ENCODE data around the gene ANKMY1. TPM values are rescaled to one million over a fixed set of nuclear protein-coding genes. Genes with fewer than 3 reads are reported as not detected.
"Not testable (repeated sequence)": the region's sequence is repeated elsewhere in the genome, so short reads cannot be mapped to it uniquely, and the experiment has no call there.

ANKMY1 gene
- polyA plus RNA-seq, 4 donors, result 9.6 to 14.5 (median 10.9) TPM

DNA sequence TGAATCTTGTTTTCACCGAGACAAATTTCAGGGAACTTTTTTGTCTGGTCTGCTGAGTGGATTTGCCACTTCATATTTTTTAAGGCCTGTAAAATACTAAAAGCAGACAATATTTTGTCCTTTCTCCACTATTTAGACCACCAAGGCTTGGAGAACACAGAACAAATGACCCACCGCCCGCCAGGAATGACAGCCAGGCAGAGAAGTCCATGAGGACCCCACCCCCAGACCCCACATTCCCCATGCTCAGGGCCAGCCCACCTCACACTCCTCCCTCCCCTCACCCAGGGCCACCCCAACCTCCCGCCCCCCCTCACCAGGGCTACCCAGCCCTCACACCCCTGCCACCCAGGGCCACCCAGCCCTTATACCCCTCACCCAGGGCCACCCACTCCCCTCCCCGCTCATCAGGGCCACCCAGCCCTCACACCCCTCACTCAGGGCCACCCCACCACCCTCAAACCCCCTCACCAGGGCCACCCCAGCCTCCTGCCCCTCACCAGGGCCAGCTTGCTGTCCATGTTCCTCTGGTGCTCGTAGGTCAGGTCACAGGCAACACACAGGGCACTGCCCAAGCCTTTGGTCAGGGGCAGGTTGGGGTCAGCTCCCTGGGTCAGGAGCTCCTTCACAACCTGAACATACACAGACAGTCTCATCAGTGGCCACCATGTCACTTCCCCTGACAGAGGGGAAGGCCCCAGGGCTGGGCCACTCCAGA, 50.6 kb downstream of the ANKMY1 start:
- no peak for DNase-seq (ENCODE audit: low read depth in 4 of 4, low spot score in 3 of 4)

DNA sequence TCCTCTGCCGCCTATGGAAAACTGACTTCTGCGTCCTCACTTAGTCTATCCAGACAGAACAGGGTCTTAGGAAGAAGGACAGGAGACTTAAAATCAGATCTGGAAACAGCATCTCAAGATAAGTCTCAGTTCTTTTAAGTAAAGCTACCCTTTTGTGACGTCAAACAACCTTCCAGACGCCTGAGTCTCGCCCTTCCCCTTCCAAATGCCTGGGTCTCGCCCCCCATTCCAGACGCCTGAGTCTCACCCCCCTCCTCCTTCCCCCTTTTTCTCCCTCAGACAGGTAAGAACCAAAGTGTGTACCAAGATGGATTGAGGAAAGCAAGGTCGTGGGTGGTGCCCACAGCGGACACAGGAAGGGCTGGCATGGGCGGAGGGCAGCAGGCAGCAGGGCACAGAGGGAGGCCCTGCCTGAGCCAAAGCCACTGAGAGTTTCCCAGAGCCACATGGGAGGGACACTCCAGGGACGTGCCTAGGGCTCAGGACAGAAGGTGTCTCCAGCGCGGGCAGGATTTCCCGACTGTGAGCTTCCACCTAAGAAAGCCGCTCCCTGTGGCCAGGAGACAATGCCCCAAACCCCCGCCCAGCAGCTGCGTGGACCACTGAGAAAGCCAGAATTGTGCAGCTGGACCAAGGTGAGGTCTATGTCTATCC, 51.3 kb downstream of the ANKMY1 start:
- DNase-seq (ENCODE audit: low read depth in 4 of 4, low spot score in 3 of 4), result no peak

DNA sequence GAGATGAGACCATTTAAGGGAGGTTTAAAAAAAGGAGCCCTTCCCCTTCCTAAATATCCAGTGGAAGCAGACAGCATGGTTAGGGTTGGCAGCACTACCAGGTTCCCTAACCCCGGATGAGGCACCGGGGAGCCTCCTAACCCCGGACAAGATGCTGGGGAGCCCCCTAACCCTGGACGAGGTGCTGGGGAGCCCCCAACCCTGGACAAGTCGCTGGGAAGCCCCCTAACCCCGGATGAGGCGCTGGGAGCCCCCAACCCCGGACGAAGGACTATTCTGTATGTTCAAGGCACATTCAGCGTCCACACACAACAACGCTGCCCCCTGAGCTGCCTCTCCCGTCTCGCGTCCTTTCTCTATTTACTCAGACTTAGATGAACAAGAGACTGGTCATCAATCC, 51.9 kb downstream of the ANKMY1 start:
- no peak for DNase-seq (ENCODE audit: low read depth in 4 of 4, low spot score in 3 of 4)

DNA sequence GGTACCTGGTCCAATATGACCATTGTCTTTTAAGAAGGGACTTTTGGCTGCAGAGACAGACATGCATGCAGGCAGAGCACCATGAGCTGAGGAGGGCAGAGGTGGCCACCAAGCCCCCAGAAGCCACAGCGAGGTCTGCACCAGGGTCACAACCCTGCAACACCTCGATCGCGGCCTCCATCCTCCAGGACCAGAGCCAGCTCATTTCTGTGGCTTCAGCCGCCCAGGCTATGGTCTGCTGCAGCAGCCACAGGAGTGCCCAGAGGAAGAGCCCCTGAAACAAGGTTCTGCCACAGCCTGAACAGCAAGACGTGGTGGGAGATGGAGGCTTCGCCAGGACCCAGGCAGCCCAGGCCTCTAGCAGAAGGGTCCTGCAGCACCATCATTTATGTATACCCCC, 53.9 kb downstream of the ANKMY1 start:
- DNase-seq (ENCODE audit: low read depth in 4 of 4, low spot score in 3 of 4), result no peak

DNA sequence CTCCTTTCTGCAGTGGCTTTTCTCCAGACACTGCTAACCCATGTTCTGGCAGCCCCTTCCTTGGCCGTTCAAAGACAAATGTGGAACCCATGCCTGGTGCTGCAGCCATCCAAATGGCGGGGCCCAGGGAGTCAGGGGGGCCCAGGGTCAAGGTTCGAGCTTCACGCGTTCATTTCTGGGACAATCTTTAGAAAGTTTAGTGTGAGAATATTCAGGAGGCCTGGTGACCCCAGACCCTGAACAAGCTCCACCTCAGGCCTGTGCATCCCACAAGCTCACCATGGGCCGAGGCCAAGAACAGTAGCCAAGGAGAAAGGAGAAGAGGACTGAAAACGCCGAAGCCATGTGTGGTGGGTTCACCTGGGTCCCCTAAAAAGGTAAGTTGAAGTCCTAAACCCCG, 54.4 kb downstream of the ANKMY1 start:
- DNase-seq (ENCODE audit: low read depth in 4 of 4, low spot score in 3 of 4), result no peak

DNA sequence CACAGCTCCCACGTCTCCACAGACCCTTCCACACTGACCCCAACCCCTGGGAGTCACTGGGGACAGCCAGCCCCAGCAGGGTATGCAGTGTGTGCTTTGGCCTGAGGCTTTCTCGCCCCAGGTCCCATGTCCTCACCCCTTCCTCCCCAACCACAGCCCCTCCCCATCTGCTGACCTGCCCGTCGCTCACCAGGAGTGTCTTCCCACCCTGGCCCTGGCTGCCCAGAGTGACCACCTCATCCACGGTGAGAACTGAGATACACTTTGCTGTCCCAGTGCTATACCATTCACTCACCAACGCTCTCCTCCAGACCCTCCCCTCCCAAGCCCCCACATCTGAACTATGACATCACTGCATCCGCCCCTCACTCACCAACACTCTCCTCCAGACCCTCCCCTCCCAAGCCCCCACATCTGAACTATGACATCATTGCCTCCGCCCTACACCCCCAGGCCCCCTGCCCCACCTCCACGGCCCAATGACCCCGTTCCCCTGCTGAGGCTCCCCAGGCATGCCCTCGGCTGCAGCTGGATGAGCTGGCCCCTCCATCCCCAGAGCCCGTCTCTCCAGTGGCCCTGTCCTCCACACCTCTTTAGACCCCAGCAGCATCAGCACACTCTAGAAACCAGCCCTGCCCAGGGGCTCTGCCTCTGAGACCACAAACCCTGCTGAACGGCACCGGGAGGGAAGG, 55.2 kb downstream of the ANKMY1 start:
- no peak for DNase-seq (ENCODE audit: low read depth in 4 of 4, low spot score in 3 of 4)

DNA sequence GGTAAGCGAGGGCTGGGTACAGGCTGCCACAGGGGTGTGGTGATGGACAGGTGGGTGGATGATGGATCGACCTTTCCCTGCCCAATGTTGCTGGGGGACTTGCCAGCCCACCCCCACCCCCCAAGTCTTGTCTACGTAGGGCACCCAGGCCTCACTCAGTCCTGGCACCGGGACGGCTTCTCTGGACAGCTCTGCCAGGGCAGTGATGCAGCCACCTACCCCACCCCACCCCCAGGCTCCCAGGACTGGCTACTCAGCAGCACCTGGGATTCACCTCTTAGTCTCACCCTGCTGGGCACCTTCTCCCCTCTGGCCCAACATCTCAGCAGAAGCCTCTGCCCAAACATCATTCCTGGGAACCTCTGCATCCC, 55.7 kb downstream of the ANKMY1 start:
- DNase-seq (ENCODE audit: low read depth in 4 of 4, low spot score in 3 of 4), result no peak

DNA sequence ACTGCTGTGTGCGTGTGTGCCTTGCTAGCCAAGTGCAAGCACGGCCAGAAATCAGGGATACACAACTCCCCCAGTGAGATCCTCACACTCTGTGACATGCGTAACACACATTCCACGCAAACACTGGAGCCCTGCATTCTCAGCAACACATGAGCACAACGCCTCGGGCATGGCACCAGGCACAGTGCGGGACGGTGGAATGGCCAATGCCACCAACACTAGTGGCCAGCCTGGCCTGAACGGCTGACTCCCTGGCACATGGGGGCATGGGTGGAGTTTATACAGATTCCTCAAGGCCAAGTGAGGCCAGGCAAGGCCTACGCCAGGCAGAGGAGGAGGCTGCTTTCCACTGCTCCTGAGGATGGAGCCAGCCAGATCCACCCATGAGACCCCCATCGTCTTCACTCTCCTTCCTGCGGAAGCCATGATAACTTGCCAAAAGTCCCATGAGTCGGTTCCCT, 56.2 kb downstream of the ANKMY1 start:
- DNase-seq (ENCODE audit: low read depth in 4 of 4, low spot score in 3 of 4), result no peak

DNA sequence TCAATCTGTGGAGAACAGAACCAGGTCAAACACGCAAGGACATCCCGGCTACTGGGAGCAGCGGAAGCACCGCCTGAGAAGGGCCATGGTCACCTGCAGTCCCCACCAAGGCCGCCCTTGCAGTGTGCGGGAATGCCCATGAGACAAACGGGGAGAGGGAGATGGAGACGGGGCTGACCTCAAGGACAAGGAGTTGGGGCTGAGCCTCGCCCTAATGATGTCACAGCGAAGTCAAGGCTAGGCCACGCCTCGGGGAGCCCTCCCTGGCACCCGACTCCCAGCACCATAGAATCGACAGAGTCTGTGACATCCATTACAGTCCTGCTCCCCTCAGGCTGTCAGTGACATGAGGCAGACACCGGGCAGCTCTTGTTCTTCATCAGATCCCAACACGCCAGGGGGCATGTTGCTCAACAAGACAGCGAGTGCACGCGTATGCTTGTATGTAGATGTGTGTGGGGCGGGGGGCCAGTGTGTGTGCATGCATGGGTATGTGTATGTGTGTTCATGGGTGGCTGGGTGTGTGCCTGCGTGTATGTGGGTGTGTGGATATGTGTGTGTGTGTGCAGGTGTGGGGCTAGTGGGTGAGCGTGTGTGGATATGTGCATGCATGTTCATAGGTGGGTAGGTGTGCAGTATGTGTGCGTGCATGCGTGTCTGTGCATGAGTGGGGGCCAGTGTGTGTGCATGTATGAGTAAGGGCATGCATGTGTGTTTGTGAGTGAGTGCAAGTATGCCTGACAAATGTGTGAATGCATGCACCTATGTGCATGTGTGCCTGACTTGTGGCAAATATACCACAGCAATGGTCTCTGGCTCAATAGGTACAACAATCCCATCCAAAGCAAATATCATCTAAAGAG, 57.0 kb downstream of the ANKMY1 start:
- no peak for DNase-seq (ENCODE audit: low read depth in 4 of 4, low spot score in 3 of 4)

DNA sequence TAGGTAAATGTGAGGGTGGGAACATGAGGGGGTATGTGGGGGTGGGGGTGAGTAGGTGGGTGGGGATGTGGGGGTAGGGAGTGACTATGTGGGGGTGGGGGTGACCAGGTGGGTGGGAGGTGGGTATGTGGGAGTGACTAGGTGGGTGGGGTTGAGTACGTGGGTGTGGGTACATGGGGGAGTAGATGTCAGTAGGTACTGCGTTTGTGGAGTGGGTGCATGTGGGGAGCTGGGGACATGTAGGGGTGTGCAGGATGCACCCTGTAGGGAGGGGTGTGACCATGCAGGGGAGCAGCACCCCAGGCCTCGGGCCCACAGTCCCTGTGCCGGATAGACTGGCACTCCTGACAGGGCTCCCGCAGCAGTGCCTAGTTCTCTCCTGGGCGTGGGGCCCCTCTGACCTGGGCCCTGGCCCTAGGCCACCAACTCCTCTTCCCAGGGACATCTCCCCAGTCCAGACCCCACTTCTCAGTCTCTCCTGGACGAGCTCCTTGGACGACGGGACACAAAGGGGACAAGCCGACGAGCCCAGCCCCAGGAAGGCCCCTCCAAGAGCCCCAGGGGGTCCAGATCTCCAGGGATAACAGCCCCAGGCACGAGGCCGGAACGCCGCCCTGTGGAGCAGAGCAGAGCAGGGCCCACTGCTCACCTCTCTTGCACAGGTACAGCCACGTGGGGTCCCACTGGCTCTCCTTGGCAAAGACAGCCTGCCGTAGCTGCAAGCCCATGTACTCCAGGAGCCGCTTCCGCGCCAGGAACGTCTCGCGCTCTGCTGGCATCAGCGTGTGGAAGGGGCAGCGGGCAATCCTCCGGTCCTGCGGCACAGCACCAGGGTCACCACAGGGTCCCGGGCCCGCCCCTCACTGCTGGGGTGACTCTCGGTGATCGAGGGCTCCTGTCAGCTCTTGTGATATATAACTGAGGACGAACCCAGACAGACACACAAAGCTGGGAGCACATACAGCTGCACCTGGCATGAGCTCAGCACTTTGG, 58.2 kb downstream of the ANKMY1 start:
- DNase-seq (ENCODE audit: low read depth in 4 of 4, low spot score in 3 of 4), result no peak

DNA sequence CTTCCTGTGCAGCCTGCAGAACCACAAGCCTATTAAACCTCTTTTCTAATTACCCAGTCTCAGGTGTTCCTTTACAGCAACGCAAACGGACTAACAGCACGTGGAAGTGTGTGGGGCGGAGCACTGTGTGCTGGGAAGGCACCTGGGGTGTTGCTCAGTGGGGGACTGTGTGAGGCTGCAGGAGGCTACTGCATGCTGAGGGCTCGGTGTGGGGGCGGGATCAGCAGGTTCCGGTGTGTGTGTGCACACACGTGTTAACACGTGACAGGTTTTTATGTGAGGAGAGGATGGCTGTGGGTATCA, 58.9 kb downstream of the ANKMY1 start:
- no peak for DNase-seq (ENCODE audit: low read depth in 4 of 4, low spot score in 3 of 4)

DNA sequence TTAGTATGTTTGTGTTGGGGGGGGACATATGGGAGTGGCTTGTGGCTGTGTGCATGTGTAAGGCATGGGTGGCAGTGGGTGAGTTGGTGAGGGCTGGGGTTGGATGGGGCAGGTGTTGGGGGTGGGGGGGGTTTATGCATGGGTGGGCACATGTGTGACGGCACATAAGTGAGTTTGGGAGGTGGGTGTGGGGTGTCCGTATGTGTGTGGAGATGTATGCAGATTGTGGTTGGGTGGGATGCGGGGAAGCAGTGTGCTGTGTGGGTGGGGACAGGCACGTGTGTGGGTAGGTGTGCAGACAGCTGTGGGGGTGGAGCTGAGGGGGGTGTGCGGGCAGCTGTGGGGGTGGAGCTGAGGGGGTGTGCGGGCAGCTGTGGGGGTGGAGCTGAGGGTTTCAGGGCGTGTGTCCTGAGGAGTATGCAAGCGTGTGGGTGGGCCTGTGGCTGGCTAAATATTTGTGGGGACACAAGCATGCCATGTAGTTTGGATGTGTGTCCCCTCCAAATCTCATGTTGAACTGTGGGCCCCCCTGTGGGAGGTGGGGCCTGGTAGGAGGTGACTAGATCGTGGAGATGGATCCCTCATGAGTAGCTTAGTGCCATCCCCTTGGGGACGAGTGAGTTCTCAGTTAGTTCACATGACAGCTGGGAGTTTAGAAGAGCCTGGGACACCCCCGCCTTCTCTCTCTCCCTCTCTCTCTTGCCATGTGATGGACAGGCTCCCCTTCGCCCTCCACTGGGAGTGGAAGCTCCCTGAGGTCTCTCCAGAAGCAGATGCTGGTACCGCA, 59.4 kb downstream of the ANKMY1 start:
- DNase-seq (ENCODE audit: low read depth in 4 of 4, low spot score in 3 of 4), result no peak

DNA sequence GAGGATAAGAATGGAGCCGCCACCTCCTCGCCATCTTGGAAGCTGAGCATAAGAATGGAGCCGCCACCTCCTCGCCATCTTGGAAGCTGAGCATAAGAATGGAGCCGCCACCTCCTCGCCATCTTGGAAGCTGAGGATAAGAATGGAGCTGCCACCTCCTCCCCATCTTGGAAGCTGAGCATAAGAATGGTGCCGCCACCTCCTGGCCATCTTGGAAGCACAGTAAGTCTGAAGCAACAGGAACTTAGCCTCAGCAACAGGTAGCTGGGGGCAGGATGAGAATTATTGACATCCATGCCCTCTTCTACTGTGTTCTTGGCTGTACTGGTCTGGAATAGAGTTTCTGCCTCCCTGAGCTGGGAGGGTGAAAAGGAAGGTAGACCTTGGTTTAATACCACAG, 60.7 kb downstream of the ANKMY1 start:
- DNase-seq (ENCODE audit: low read depth in 4 of 4, low spot score in 3 of 4), result not testable (repeated sequence)

DNA sequence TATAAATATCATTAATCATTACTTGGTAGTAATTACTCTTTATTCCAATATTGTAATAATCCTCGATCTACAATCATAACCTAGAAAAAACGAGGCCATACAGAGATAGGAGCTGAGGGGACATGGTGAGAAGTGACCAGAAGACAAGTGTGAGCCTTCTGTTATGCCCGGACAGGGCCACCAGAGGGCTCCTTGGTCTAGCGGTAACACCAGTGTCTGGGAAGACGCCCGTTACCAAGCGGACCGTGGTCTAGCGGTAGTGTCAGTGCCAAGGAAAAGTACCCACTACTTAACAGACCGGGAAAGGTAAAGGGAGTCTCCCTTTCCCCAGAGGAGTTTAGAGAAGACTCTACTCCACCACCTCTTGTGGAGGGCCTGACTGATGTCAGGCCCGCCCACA, 62.8 kb downstream of the ANKMY1 start:
- not testable (repeated sequence) for DNase-seq (ENCODE audit: low read depth in 4 of 4, low spot score in 3 of 4)

DNA sequence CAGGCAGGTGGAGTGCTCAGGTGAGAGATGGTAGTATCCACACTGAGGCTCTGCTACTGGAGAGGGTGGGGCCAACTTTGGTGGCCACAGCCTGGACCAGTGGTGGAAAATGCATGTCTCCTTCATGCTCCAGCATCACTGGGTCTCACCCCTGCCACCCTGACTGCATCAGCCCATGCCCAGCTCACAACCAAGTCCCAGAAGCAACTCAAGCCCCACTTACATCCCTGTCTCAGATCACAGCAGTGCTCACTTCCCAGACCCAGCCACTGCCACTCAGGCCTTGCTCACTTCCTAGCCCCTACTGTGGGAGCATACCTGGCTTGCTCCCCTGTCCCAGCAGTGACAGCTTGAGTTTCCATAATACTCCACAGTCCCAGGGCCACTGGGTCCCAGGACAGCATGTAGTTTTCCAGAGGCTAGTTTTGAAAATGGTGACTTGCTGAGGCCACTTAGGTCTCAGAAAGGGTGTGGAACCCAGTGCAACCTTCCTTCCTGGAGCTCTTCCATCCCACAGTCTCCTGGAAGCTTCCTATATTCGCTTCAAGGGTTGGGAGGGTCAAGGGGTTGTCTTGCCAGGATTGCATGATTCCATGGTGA, 63.5 kb downstream of the ANKMY1 start:
- DNase-seq (ENCODE audit: low read depth in 4 of 4, low spot score in 3 of 4), result no peak

DNA sequence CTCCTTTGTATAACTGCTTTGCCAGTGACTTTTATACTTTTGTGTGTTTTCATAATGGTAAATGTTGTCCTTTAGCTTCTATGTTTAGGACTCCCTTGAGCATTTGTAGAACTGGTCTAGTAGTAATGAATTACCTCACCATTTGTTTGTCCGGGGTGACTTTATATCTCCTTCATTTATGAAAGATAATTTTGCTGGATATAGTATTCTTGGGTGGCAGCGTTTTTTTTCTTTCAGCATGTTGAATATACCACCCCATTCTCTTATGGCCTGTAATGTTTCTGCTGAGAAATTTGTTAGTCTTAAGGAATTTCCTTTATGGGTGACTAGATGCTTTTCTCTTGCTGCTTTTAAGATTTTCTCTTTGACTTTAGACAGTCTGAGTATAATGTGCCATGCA, 66.3 kb downstream of the ANKMY1 start:
- DNase-seq (ENCODE audit: low read depth in 4 of 4, low spot score in 3 of 4), result no peak

DNA sequence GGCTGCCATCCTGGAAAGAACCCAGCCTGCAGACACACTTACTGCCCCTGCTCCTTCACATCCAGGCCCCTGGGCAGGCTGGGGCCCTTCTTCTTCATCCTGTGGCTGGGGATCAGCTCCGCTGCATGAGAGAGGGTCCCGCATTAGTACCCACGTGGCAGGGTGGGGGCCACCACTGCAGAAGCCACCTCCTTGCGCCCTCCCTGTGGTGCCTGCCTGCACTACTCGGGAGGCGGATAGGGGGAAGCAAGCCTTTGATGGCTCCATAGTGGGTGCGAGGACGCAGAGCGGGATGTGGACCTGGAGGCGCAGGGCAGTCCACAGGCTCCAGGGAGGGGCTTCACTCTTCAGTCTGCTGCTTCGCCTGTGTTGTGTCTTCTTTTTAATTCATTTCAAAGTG, 75.6 kb downstream of the ANKMY1 start:
- no peak for DNase-seq (ENCODE audit: low read depth in 4 of 4, low spot score in 3 of 4)

DNA sequence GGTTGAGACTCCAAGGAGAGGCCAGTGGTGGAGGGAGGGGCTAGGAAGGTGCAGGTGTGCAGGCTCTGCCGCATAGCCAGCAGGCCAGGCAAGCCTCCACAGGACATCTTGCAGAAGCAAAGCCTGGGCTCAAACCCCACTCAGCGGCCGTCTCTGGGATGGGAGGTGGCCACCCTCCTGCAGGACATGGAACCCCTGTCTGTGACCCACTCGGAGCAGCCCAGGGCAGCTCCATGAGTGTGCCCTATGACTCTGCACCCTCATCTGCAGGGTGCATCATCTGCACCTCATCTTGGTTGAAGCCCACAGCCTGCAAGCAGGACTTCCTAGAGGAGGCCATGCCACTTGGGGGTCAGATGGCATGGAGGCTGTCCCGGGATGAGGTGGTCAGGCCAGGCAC, 76.1 kb downstream of the ANKMY1 start:
- no peak for DNase-seq (ENCODE audit: low read depth in 4 of 4, low spot score in 3 of 4)

Measured in right renal pelvis (tissue), 4 donors.